Stimulated activated memory B cell treated with anti-CD40 and anti-IgM and Interleukin-4, amounts not matched to agents 10 μg/mL and 1 μg/mL and 100 μg/mL, for 72 hours (primary cell): ENCODE measurements around the gene SALL4.

Experiments
- ATAC-seq: fragments of 150-1000 bp; cut with Tn5 transposase; 2 replicates; pipeline ENCODE4 v1.10.0; 2021
- H3K27ac Mint-ChIP-seq: one replicate; pipeline ENCODE4 v1.8.0; 2022; ENCODE audit warnings: mild to moderate bottlenecking, mixed read lengths
- H3K27me3 Mint-ChIP-seq: one replicate; pipeline ENCODE4 v1.8.0; 2022; ENCODE audit warnings: mixed read lengths
- H3K36me3 Mint-ChIP-seq: one replicate; pipeline ENCODE4 v1.8.0; 2022; ENCODE audit warnings: mixed read lengths
- H3K4me1 Mint-ChIP-seq: one replicate; pipeline ENCODE4 v1.8.0; 2022; ENCODE audit warnings: mixed read lengths
- H3K4me3 Mint-ChIP-seq: one replicate; pipeline ENCODE4 v1.8.0; 2022; ENCODE audit warnings: mild to moderate bottlenecking, moderate library complexity, mixed read lengths
- H3K9me3 Mint-ChIP-seq: one replicate; pipeline ENCODE4 v1.8.0; 2022; ENCODE audit warnings: mixed read lengths

Gene SALL4

DNA sequence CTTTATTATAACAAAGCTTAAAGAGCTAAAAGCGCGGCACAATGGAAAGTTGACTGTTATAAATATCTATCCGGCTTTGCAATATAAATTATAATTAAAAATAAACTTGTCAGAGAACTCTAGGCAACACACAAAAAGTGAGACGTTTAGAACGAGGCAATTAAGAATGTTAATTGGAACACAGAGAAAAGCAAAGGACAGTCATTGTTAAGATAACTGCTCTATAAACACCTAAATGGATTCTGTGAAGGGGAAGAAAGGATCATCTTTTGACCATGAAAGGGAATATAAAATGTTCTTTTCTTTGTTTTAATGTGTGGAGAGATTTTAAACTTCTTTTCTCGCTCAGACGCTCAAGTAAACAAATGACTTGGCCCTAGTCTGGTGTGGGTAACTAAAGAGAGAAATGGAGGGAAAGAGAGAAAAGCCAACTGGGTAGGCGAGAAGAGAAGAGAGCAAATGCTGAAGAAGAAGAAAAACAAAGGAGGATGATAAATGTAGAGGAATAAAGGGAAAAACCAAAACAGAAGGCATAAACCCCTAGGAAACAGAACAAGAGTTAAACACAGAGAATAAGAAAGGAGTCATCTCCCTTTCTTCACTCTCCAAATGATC is 9.3 kb upstream of the SALL4 start:
- Mint-ChIP-seq H3K27ac (no peak overlapping the region), H3K4me1 (no peaks in the 10 kb centered on the region), H3K27me3 (no peaks in the 10 kb centered on the region), H3K36me3 (no peaks in the 10 kb centered on the region), H3K4me3 (no peak overlapping the region), H3K9me3 (no peaks in the 10 kb centered on the region)
- no peak for ATAC-seq

- Mint-ChIP-seq H3K27ac (no peak overlapping the region), H3K9me3 (no peaks in the 10 kb centered on the region), H3K4me1 (no peaks in the 10 kb centered on the region)
Measured at GRCh38 chr20:51811042-51811355, 8.7 kb upstream of the SALL4 start.

GRCh38 chr20:51810155-51811041 is 8.1 kb upstream of the SALL4 start:
- Mint-ChIP-seq H3K4me1 (no peaks in the 10 kb centered on the region), H3K27ac (no peak overlapping the region), H3K36me3 (no peaks in the 10 kb centered on the region), H3K27me3 (peaks cover 10% of the 10 kb centered on the region), H3K4me3 (no peak overlapping the region), H3K9me3 (no peaks in the 10 kb centered on the region)
- ATAC-seq = no peak

More at GRCh38 chr20:51811042-51811355, 8.7 kb upstream of the SALL4 start:
- ATAC-seq = no peak
- Mint-ChIP-seq H3K4me3 (no peak overlapping the region), H3K27me3 (peaks cover 4% of the 10 kb centered on the region), H3K36me3 (no peaks in the 10 kb centered on the region)

DNA sequence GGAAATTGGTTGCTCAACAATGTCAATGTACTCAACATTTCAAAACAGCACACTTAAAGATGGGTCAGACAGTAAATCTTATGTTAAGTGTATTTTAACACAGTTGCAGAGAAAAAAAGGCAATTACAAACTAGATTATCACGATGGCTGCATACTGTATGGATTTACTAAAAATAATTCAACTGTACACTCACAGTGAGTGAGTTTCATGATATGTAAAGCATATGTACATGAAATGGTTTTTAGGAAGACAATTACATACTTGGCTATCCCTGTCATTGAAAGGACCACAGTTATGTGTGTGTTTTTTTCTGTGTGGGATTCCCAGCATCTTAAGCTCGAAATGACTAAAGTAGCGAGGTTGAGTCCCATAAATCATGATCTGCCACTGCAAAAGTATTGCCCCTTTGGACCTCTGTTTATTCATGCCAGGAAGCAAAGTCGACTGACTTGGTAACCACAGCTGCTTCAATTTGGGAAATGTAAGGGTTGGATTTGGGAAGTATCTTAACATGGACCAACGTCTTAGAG is 5.5 kb upstream of the SALL4 start:
- Mint-ChIP-seq H3K4me3 (no peak overlapping the region), H3K9me3 (no peaks in the 10 kb centered on the region), H3K27me3 (peaks cover 23% of the 10 kb centered on the region), H3K27ac (no peak overlapping the region), H3K4me1 (no peaks in the 10 kb centered on the region), H3K36me3 (no peaks in the 10 kb centered on the region)
- no peak for ATAC-seq

GRCh38 chr20:51804754-51805153 is 2.4 kb upstream of the SALL4 start:
- ATAC-seq = no peak
- Mint-ChIP-seq H3K9me3 (no peaks in the 10 kb centered on the region), H3K36me3 (no peaks in the 10 kb centered on the region), H3K4me1 (peaks cover 5% of the 10 kb centered on the region), H3K4me3 (no peak overlapping the region), H3K27ac (no peak overlapping the region), H3K27me3 (peaks cover 53% of the 10 kb centered on the region)

DNA sequence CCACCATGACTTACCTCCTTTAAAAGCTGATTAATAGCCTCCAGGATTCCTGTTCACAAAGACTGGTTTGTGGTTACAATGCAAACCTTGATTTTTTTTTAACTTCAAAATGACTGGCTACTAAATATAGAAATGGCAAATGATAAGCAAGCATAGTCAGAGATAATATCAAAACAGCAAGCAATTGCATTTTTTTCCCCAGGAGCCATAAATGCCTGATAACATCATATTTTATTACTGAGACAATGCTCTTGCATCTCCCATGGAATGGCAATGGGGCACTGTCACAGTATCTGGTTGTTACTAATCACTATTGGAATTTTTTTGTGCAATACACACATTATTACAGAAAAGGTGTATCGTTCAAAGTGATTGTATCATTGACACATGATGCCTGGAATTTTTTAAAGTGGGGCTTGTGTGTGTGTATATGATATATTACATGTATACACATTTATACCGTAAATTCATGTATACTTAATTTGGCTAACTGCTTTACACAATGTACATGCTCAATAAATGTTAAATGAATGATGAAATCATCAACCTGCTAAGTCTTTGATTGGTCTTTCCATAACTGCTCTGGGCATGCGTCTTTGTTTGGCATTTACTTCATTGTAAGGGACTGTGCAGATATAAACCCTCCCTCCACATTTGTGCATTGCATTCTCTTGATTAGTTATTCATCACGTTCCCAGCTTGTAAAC is 980 bp upstream of the SALL4 start:
- Mint-ChIP-seq H3K4me3 (no peak overlapping the region), H3K4me1 (peaks cover 6% of the 10 kb centered on the region), H3K27me3 (peaks cover 66% of the 10 kb centered on the region), H3K36me3 (no peaks in the 10 kb centered on the region), H3K9me3 (no peaks in the 10 kb centered on the region), H3K27ac (no peak overlapping the region)
- ATAC-seq = no peak

DNA sequence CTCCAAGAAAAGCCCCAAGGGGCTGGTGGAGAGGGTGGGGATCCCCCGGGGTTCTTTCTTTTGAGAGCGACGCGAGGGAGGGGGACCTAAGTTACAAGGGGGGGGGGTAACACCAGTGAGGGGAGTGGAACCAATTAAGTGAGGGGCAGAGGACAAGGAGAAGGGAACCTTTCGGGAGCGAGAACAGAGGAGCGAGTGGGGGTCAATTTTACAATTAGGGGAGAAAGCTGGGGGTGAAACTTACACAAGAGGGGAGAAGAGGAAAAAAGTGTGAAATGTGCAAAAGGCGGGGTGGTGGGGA is 548 bp downstream of the SALL4 start:
- Mint-ChIP-seq H3K27me3 (peaks cover 75% of the 10 kb centered on the region), H3K36me3 (no peaks in the 10 kb centered on the region), H3K9me3 (no peaks in the 10 kb centered on the region), H3K4me3 (no peak overlapping the region), H3K27ac (no peak overlapping the region), H3K4me1 (peaks cover 6% of the 10 kb centered on the region)
- ATAC-seq = no peak

GRCh38 chr20:51801122-51801822 is 1.0 kb downstream of the SALL4 start:
- H3K27ac Mint-ChIP-seq = no peak overlapping the region
- no peaks in the 10 kb centered on the region for H3K36me3 Mint-ChIP-seq
- H3K4me1 Mint-ChIP-seq = peaks cover 6% of the 10 kb centered on the region
- no peaks in the 10 kb centered on the region for H3K9me3 Mint-ChIP-seq
- H3K4me3 Mint-ChIP-seq = no peak overlapping the region
- H3K27me3 Mint-ChIP-seq = peaks cover 76% of the 10 kb centered on the region
- ATAC-seq = no peak

GRCh38 chr20:51800872-51801121 is 1.5 kb downstream of the SALL4 start:
- Mint-ChIP-seq H3K27ac (no peak overlapping the region), H3K27me3 (peaks cover 76% of the 10 kb centered on the region), H3K4me1 (peaks cover 6% of the 10 kb centered on the region), H3K4me3 (no peak overlapping the region), H3K9me3 (no peaks in the 10 kb centered on the region), H3K36me3 (no peaks in the 10 kb centered on the region)
- no peak for ATAC-seq

DNA sequence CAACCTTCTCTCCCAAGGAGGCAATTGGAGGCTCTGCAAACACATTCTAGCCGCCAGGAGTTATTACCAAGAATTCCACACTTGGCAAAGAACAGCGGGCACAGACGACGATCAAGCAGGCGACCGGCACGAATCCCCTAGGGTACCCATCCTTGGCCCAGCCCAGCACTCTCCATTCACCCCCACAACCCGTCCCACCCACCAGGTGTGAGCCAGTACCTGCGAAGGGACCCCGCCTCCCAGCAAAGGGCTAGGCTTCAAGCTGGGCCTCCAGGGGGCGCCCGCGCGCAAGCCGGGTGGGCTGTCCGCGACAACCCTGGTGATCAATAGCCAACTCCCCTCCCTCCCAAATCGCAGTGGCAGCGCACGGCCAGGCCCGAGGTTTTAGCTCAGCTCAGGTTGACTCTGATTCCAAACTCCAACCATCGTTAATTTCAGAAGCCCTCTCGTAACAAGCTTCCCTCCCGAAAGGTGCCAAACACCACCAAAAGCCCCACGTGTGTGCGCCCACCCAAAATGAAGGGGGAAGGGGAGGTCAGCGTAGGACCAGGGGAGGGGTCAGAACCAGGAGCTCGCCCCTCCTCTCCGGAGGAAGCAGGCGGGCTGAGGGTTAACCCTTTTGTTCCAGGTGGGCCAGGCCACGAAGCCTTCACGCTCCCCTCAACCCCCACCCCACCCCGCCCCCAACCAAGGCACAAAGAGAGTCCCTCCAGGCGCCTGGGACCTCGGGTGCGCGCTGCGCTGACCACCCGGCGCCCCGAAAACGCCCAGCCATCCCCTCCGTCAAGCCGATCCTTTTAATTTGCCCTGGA is 2.1 kb downstream of the SALL4 start:
- peaks cover 74% of the 10 kb centered on the region for H3K27me3 Mint-ChIP-seq
- H3K9me3 Mint-ChIP-seq = no peaks in the 10 kb centered on the region
- H3K4me1 Mint-ChIP-seq = peaks cover 6% of the 10 kb centered on the region
- H3K4me3 Mint-ChIP-seq = no peak overlapping the region
- no peak overlapping the region for H3K27ac Mint-ChIP-seq
- H3K36me3 Mint-ChIP-seq = no peaks in the 10 kb centered on the region
- ATAC-seq = peak; percentile 50

GRCh38 chr20:51799401-51799860 is 2.9 kb downstream of the SALL4 start:
- no peaks in the 10 kb centered on the region for H3K36me3 Mint-ChIP-seq
- H3K4me3 Mint-ChIP-seq = no peak overlapping the region
- ATAC-seq = no peak
- H3K9me3 Mint-ChIP-seq = no peaks in the 10 kb centered on the region
- peaks cover 69% of the 10 kb centered on the region for H3K27me3 Mint-ChIP-seq
- H3K4me1 Mint-ChIP-seq = peaks cover 6% of the 10 kb centered on the region
- H3K27ac Mint-ChIP-seq = no peak overlapping the region

DNA sequence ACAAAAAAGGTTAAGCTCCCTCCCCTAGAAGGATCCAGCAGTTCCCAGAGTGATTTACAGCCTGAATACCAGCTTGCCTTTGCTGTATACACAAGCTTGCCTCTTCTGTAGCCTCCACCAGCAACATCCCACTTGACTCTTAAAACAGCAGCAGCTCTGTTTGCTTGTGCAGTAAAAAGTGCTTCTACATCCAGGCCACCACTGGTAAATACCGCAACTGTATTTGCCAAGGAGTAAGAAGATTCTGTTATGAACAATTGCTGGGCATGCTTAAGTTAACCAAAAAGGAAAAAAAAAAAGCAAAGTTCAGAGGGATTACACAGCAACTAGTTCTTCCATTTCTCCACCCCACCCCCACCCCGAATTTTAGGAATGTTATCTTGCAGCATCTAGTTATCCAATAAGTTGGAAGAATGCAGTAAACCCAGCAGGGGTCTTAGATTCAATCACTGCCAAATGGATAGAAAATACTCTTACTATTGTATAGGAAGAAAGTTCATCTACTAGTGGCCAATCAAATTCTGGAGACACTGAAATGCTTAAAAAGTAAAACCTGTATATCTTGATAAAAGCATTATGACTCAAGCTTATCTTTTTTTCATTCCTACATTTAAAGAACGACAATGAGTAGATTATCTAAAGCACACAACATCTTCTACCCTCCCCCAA is 4.8 kb downstream of the SALL4 start:
- no peaks in the 10 kb centered on the region for H3K36me3 Mint-ChIP-seq
- ATAC-seq = no peak
- no peak overlapping the region for H3K27ac Mint-ChIP-seq
- H3K27me3 Mint-ChIP-seq = peaks cover 67% of the 10 kb centered on the region
- no peaks in the 10 kb centered on the region for H3K9me3 Mint-ChIP-seq
- no peak overlapping the region for H3K4me3 Mint-ChIP-seq
- H3K4me1 Mint-ChIP-seq = peaks cover 6% of the 10 kb centered on the region

DNA sequence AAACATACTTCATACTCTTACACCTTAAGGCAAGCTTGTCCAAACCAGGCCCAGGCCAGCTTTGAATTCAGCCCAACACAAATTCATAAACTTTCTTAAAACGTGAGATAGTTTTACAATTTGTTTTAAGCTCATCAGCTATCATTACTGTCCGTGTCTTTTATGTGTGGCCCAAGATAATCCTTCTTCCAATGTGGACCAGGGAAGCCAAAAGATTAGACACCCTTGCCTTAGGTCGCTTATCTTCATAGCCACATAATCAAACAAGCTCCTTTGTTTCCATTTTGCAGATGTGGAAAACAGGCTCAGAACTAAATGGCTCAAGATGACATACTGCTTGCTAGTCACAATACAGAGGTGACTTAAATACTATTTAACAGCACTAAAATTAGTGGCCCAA is 6.0 kb downstream of the SALL4 start:
- no peaks in the 10 kb centered on the region for H3K9me3 Mint-ChIP-seq
- H3K27ac Mint-ChIP-seq = no peak overlapping the region
- peaks cover 6% of the 10 kb centered on the region for H3K4me1 Mint-ChIP-seq
- H3K4me3 Mint-ChIP-seq = no peak overlapping the region
- peaks cover 56% of the 10 kb centered on the region for H3K27me3 Mint-ChIP-seq
- no peaks in the 10 kb centered on the region for H3K36me3 Mint-ChIP-seq
- ATAC-seq = no peak

- H3K4me1 Mint-ChIP-seq = no peaks in the 10 kb centered on the region
- peaks cover 24% of the 10 kb centered on the region for H3K27me3 Mint-ChIP-seq
- H3K4me3 Mint-ChIP-seq = no peak overlapping the region
- no peak for ATAC-seq
- no peaks in the 10 kb centered on the region for H3K36me3 Mint-ChIP-seq
- H3K27ac Mint-ChIP-seq = no peak overlapping the region
- no peaks in the 10 kb centered on the region for H3K9me3 Mint-ChIP-seq
Measured at GRCh38 chr20:51792960-51793359, 9.4 kb downstream of the SALL4 start.
